T-helper 22 cell (primary cell): Measurements from ENCODE around the gene MICU2.

Experiments used
- DNase-seq: peaks from one replicate; pipeline ENCODE4 v3.0.0-alpha.2; 2020; ENCODE audit warnings: low read depth

MICU2 gene

GRCh38 chr13:21483748-21484147 is 120.2 kb downstream of the MICU2 start:
- no peak for DNase-seq

DNA sequence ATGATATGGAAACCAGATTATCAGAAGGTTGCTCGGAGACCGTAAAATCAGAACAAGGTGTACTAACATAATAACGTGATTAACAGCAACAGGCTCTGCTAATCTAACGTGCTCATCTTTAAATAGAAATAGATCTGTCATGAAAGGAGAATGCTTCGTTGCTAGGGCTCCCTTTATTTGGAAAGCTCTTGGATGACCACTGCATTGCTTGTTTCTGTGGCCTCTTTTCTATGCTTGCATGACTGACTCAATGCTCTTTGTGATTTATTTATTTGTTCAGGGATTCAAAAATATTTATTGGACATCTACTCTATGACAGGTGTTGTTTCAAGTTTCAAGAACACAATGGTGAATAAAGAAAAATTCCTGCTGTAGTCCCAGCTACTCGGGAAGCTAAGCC is 122.6 kb downstream of the MICU2 start:
- DNase-seq, result no peak

GRCh38 chr13:21478881-21479808 is 124.8 kb downstream of the MICU2 start:
- DNase-seq, result no peak

DNA sequence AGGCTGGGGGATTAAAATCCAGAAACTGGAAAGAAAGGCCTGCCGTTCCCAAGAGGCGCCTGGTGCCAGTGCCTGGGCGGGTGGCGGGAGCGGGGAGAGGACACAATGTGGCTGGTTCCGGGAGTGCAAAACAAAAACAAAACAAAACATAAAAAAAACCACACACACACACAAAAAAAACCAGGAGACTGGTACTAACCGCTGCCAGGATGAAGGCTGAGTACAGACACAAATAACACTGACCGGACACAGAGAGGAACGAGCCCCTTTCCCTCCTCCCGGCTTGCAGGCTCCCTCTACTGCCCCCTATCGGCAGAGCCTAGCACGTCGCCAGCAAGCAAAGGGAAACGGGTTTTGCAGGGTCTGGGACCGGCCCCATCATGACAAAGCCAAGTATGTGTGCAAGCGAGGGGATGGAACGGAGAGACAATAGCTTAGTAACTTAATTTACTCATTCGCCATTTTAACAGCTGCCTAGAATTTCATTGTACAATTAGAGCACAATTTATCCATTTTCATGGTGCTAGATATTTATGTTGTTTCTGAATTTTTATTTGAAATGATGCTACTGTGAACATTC is 127.0 kb downstream of the MICU2 start:
- peak; percentile 40 for DNase-seq

- DNase-seq, result no peak
These were observed 128.9 kb downstream of the MICU2 start for GRCh38 chr13:21475115-21475514.

GRCh38 chr13:21470785-21471184 is 133.2 kb downstream of the MICU2 start:
- DNase-seq, result no peak

DNA sequence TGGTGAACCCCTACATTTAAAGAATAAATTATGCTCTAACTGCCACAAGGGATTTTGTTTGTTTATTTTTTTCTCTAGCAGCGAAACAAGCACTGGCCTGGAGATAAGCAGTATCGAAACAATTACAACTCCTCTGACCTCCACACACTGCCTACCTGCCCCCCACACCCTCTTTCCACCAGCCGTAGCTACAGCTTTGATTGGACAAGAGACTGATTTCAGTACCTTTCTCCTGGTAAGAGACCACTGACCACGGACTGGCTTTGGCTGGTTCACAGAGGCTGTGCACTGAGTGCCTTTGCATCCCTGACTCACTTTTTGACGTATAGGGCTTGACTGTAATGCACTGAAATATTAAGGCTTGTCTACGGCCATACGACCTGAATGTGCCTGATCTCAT is 137.4 kb downstream of the MICU2 start:
- no peak for DNase-seq

GRCh38 chr13:21465710-21466160 is 138.2 kb downstream of the MICU2 start:
- DNase-seq, result no peak

- DNase-seq, result no peak
These were observed 140.5 kb downstream of the MICU2 start for GRCh38 chr13:21463424-21463823.

- DNase-seq, result no peak
These were observed 142.8 kb downstream of the MICU2 start for GRCh38 chr13:21461131-21461530.

DNA sequence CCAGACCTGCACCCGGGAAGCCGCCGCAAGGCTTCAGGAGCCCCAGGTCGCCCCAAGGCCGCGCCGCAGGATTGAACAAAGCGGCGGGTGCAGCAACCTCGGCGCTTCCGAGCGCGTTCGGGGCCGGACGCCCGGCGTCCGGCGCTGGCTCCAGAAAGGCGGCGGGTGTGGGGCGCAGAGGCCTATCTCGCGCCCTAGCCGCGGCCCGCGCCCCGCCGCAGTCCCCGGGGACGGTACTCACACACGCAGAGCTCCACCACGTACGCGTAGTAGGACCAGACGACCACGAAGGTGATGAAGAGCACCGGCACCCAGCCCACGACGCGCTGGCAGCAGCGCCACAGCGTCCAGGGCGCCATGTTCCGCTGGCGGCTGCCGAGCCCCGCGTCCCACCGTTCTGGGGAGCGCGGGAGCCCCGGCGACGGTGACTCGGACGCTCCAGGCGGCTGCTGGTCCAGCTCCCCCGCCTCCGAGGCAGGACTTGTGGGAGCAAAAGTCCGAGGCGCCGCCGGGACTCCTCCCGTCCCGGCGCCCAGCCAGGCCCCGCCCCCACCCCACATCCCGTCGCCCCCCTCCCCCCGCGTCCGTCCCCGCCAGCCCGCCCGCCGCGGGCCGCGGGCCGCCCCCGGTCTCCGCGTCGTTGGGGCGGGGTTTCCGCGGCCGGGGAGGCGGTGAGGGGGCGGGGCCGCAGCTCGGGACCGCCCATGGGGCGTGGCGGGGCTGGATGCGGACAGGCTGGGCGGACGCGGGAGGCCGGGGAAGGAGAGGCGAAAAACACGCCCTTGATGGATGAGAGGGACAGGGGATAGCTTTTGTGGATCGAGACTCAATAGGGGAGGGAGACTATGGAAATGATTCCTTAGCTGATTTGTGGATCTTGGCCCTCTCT is 144.9 kb downstream of the MICU2 start, which contains the start of gene ZDHHC20:
TSS of gene ZDHHC20 (minus strand) at position 491 of the 889 bp plus-strand sequence. CDS start at position 359, 132 bp downstream.
- DNase-seq, result peak; percentile 74

- peak; percentile 12 for DNase-seq
These were observed 145.5 kb downstream of the MICU2 start for GRCh38 chr13:21458451-21458812.

- no peak for DNase-seq
These were observed 150.4 kb downstream of the MICU2 start for GRCh38 chr13:21453387-21454081.

- no peak for DNase-seq
These were observed 153.0 kb downstream of the MICU2 start for GRCh38 chr13:21450936-21451335.

- DNase-seq, result no peak
These were observed 157.3 kb downstream of the MICU2 start for GRCh38 chr13:21446656-21447055.

- DNase-seq, result no peak
These were observed 158.2 kb downstream of the MICU2 start for GRCh38 chr13:21445759-21446158.

DNA sequence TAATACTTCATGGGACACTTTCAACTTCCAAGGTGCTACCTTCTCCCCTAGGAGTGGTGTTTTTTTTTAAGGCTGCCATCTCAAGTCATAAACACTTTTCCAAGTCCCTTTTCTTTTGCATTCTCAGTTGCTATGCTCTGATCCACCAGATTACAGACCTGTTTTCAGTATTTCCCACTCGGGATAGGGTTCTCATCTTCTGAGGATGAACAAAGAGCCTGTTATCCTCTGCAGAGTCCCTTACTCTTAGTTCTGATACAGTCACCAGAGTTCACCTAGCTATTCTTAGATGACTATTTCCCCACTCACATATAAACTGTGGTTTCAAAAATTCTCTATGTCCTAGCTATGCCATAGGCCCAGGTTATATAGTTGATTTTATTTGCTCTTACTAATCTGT is 160.8 kb downstream of the MICU2 start:
- no peak for DNase-seq
